SK-N-SH treated with all-trans-retinoic acid at 6 μM for 48 hours (cell line): ENCODE measurements around the gene NYAP2.

Experiments used
- ATAC-seq: fragments of 200-7000 bp; cut with Tn5 transposase; 3 replicates; pipeline ENCODE4 v1.9.1; 2020; ENCODE audit warnings: mild to moderate bottlenecking, moderate library complexity
- ARNTL ChIP-seq: fragments of 450-650 bp; formaldehyde crosslinking; IDR thresholded peaks from 2 replicates; pipeline ENCODE4 v1.5.0; 2020; ENCODE audit warnings: low read depth, mild to moderate bottlenecking, moderate library complexity, borderline replicate concordance
- BACH2 ChIP-seq: fragments of 250-450 bp; sonication (Bioruptor Pico); IDR thresholded peaks from 2 replicates; pipeline ENCODE4 v1.9.0; 2021; ENCODE audit warnings: mild to moderate bottlenecking, borderline replicate concordance
- CSDC2 ChIP-seq: fragments of 250-450 bp; sonication (Bioruptor Pico); IDR thresholded peaks from 2 replicates; pipeline ENCODE4 v1.5.0; 2020; ENCODE audit warnings: mild to moderate bottlenecking, moderate library complexity
- ESRRG ChIP-seq: fragments of 250-450 bp; sonication (Bioruptor Pico); IDR thresholded peaks from 2 replicates; pipeline ENCODE4 v1.6.1; 2021; ENCODE audit warnings: mild to moderate bottlenecking
- GLIS3 ChIP-seq: fragments of 250-450 bp; sonication (Bioruptor Pico); IDR thresholded peaks from 2 replicates; pipeline ENCODE4 v1.5.0; 2020; ENCODE audit warnings: mild to moderate bottlenecking, moderate library complexity
- ISL1 ChIP-seq: fragments of 250-450 bp; sonication (Bioruptor Pico); IDR thresholded peaks from 2 replicates; pipeline ENCODE4 v2.1.2; 2022; ENCODE audit warnings: mild to moderate bottlenecking, moderate library complexity
- PPARA ChIP-seq: fragments of 250-450 bp; sonication (Bioruptor Pico); IDR thresholded peaks from 2 replicates; pipeline ENCODE4 v1.5.0; 2020; ENCODE audit warnings: mild to moderate bottlenecking, borderline replicate concordance
- RARB ChIP-seq: fragments of 250-450 bp; sonication (Bioruptor Pico); IDR thresholded peaks from 2 replicates; pipeline ENCODE4 v1.8.0; 2021; ENCODE audit warnings: mild to moderate bottlenecking, moderate library complexity
- SNAI2 ChIP-seq: fragments of 250-450 bp; sonication (Bioruptor Pico); IDR thresholded peaks from 2 replicates; pipeline ENCODE4 v1.5.0; 2020; ENCODE audit warnings: mild to moderate bottlenecking, moderate library complexity
- TOX ChIP-seq: fragments of 250-450 bp; sonication (Bioruptor Pico); IDR thresholded peaks from 2 replicates; pipeline ENCODE4 v1.8.0; 2021; ENCODE audit warnings: mild to moderate bottlenecking, moderate library complexity, borderline replicate concordance
- ZC3H10 ChIP-seq: fragments of 250-450 bp; sonication (Bioruptor Pico); IDR thresholded peaks from 2 replicates; pipeline ENCODE4 v1.5.1; 2021; ENCODE audit warnings: mild to moderate bottlenecking, moderate library complexity
- ZFP3 ChIP-seq: fragments of 250-450 bp; sonication (Bioruptor Pico); IDR thresholded peaks from 2 replicates; pipeline ENCODE4 v1.5.0; 2020; ENCODE audit warnings: mild to moderate bottlenecking, moderate library complexity
- ZNF565 ChIP-seq: fragments of 450-650 bp; formaldehyde crosslinking; conservative IDR thresholded peaks from 2 replicates; pipeline ENCODE4 v1.5.0; 2020; ENCODE audit warnings: low read depth, mild to moderate bottlenecking, moderate library complexity
- ZNF70 ChIP-seq: fragments of 450-650 bp; formaldehyde crosslinking; IDR thresholded peaks from 2 replicates; pipeline ENCODE4 v1.5.0; 2020; ENCODE audit warnings: mild to moderate bottlenecking, moderate library complexity
- ZNF8 ChIP-seq: fragments of 450-650 bp; formaldehyde crosslinking; IDR thresholded peaks from 2 replicates; pipeline ENCODE4 v1.5.0; 2020; ENCODE audit warnings: mild to moderate bottlenecking, moderate library complexity
- TF ChIP-seq, protein P1 (sequence below): fragments of 250-450 bp; sonication (Bioruptor Pico); IDR thresholded peaks from 2 replicates; pipeline ENCODE4 v1.5.1; 2021; ENCODE audit warnings: mild to moderate bottlenecking, moderate library complexity
- TF ChIP-seq, protein P2 (sequence below): fragments of 250-450 bp; sonication (Bioruptor Pico); IDR thresholded peaks from 2 replicates; pipeline ENCODE4 v1.5.0; 2020; ENCODE audit warnings: mild to moderate bottlenecking, moderate library complexity
- TF ChIP-seq, protein P3 (sequence below): fragments of 250-450 bp; sonication (Bioruptor Pico); IDR thresholded peaks from 2 replicates; pipeline ENCODE4 v1.8.0; 2020; ENCODE audit warnings: mild to moderate bottlenecking, moderate library complexity, borderline replicate concordance
- TF ChIP-seq, protein P4 (sequence below): fragments of 250-450 bp; sonication (Bioruptor Pico); IDR thresholded peaks from 2 replicates; pipeline ENCODE4 v1.8.0; 2021; ENCODE audit warnings: low read depth, mild to moderate bottlenecking, moderate library complexity, borderline replicate concordance

The NYAP2 gene

DNA sequence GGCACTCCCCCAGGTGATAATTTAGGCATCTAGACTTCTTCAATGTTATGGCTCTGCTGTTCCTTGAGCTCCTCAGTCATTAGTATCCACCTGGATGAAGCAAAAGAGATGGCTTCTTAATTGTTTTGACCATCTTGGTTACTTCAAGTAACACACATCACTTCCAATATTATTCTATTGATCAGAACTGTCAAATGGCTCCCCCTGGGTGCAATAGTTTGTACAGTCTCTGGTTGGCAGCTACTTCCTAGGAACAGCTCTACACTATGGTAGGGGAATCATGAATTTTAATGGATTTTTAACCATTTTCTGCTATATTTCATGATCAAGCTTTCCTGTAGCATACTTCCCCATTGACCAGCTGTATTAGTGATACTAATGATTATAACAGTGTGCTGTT, 157.0 kb downstream of the NYAP2 start:
- ATAC-seq = no peak

DNA sequence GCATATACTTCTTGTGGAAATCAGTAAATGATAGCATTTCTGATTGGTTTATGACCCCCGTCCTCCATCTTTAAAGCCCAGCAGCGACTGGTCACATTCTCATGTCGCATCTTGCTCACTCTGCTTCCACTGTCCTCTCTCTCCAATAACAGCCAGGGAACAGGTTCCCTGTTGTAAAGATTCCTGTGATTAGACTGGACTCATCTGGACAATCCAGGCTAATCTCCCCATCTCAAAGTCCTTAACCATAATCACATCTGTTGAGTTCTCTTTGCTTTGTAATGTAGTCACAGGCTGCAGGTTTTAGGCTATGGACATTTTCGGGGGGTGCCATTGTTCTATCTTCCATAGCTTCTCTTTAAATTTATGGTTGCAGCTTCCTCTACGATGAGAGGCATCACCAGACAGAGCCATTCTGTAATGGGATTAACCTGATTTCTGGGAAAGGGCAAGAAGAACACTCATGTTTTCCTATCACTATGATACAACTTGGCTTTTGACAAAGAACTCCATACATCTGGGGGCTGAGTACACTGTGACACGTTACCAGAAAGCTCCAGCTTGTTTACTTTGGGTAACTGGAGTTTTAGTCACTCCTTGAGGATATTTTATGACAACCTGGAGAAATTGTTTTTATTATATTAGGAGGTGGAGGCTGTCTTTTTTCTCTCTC, 159.0 kb downstream of the NYAP2 start:
- ATAC-seq = no peak
- TF ChIP-seq RARB (no peak), ZNF565 (CRISPR knock-in tag) (no peak), GLIS3 (CRISPR knock-in tag) (no peak), ZNF70 (no peak), CSDC2 (CRISPR knock-in tag) (no peak), ZC3H10 (no peak), TOX (CRISPR knock-in tag) (no peak)
- TF ChIP-seq, protein P1, sequence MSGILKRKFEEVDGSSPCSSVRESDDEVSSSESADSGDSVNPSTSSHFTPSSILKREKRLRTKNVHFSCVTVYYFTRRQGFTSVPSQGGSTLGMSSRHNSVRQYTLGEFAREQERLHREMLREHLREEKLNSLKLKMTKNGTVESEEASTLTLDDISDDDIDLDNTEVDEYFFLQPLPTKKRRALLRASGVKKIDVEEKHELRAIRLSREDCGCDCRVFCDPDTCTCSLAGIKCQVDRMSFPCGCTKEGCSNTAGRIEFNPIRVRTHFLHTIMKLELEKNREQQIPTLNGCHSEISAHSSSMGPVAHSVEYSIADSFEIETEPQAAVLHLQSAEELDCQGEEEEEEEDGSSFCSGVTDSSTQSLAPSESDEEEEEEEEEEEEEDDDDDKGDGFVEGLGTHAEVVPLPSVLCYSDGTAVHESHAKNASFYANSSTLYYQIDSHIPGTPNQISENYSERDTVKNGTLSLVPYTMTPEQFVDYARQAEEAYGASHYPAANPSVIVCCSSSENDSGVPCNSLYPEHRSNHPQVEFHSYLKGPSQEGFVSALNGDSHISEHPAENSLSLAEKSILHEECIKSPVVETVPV (CRISPR knock-in tag) = no peak
- TF ChIP-seq, protein P2, sequence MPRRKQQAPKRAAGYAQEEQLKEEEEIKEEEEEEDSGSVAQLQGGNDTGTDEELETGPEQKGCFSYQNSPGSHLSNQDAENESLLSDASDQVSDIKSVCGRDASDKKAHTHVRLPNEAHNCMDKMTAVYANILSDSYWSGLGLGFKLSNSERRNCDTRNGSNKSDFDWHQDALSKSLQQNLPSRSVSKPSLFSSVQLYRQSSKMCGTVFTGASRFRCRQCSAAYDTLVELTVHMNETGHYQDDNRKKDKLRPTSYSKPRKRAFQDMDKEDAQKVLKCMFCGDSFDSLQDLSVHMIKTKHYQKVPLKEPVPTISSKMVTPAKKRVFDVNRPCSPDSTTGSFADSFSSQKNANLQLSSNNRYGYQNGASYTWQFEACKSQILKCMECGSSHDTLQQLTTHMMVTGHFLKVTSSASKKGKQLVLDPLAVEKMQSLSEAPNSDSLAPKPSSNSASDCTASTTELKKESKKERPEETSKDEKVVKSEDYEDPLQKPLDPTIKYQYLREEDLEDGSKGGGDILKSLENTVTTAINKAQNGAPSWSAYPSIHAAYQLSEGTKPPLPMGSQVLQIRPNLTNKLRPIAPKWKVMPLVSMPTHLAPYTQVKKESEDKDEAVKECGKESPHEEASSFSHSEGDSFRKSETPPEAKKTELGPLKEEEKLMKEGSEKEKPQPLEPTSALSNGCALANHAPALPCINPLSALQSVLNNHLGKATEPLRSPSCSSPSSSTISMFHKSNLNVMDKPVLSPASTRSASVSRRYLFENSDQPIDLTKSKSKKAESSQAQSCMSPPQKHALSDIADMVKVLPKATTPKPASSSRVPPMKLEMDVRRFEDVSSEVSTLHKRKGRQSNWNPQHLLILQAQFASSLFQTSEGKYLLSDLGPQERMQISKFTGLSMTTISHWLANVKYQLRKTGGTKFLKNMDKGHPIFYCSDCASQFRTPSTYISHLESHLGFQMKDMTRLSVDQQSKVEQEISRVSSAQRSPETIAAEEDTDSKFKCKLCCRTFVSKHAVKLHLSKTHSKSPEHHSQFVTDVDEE (CRISPR knock-in tag) = no peak
- TF ChIP-seq, protein P3, sequence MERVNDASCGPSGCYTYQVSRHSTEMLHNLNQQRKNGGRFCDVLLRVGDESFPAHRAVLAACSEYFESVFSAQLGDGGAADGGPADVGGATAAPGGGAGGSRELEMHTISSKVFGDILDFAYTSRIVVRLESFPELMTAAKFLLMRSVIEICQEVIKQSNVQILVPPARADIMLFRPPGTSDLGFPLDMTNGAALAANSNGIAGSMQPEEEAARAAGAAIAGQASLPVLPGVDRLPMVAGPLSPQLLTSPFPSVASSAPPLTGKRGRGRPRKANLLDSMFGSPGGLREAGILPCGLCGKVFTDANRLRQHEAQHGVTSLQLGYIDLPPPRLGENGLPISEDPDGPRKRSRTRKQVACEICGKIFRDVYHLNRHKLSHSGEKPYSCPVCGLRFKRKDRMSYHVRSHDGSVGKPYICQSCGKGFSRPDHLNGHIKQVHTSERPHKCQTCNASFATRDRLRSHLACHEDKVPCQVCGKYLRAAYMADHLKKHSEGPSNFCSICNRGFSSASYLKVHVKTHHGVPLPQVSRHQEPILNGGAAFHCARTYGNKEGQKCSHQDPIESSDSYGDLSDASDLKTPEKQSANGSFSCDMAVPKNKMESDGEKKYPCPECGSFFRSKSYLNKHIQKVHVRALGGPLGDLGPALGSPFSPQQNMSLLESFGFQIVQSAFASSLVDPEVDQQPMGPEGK = no peak

More for the DNA sequence above, 157.0 kb downstream of the NYAP2 start:
- TF ChIP-seq ESRRG (CRISPR knock-in tag) (no peak), SNAI2 (no peak), BACH2 (CRISPR knock-in tag) (no peak), ISL1 (CRISPR knock-in tag) (no peak), GLIS3 (CRISPR knock-in tag) (no peak), ZFP3 (CRISPR knock-in tag) (no peak), ZNF8 (CRISPR knock-in tag) (no peak), PPARA (CRISPR knock-in tag) (no peak), ARNTL (no peak), ZC3H10 (no peak)
- TF ChIP-seq, protein P1 (CRISPR knock-in tag) = no peak
- TF ChIP-seq, protein P4, sequence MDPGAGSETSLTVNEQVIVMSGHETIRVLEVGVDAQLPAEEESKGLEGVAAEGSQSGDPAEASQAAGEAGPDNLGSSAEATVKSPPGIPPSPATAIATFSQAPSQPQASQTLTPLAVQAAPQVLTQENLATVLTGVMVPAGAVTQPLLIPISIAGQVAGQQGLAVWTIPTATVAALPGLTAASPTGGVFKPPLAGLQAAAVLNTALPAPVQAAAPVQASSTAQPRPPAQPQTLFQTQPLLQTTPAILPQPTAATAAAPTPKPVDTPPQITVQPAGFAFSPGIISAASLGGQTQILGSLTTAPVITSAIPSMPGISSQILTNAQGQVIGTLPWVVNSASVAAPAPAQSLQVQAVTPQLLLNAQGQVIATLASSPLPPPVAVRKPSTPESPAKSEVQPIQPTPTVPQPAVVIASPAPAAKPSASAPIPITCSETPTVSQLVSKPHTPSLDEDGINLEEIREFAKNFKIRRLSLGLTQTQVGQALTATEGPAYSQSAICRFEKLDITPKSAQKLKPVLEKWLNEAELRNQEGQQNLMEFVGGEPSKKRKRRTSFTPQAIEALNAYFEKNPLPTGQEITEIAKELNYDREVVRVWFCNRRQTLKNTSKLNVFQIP (CRISPR knock-in tag) = no peak
- TF ChIP-seq, protein P2 (CRISPR knock-in tag) = no peak
